Eye (tissue), 1 donor: ENCODE results near the gene CHKB.
"Not testable (repeated sequence)": the region's sequence is repeated elsewhere in the genome, so short reads cannot be mapped to it uniquely, and the experiment has no call there.

Experiments used
- DNase-seq: peaks from one replicate; pipeline ENCODE4 v3.0.0-alpha.2; 2015

Gene CHKB

GRCh38 chr22:50547263-50547985 is 35.2 kb downstream of the CHKB start:
- DNase-seq = peak; percentile 30

- DNase-seq = no peak
These were observed 36.1 kb downstream of the CHKB start for GRCh38 chr22:50546326-50547262.

- no peak for DNase-seq
These were observed 36.9 kb downstream of the CHKB start, which contains the start of gene KLHDC7B for GRCh38 chr22:50545522-50546325. Gene KLHDC7B, plus strand, starts transcription at chr22:50545899. Its CDS starts 345 bp downstream, at chr22:50546244.

- DNase-seq = no peak
These were observed 37.8 kb downstream of the CHKB start for GRCh38 chr22:50544746-50545253.

- DNase-seq = peak; percentile 85
These were observed 38.4 kb downstream of the CHKB start for GRCh38 chr22:50544078-50544745.

GRCh38 chr22:50542416-50542927 is 40.2 kb downstream of the CHKB start:
- DNase-seq = no peak

- DNase-seq = not testable (repeated sequence)
These were observed 41.0 kb downstream of the CHKB start for GRCh38 chr22:50541667-50542026.

- no peak for DNase-seq
These were observed 42.3 kb downstream of the CHKB start for GRCh38 chr22:50540381-50540780.

- DNase-seq = no peak
These were observed 44.9 kb downstream of the CHKB start for GRCh38 chr22:50537765-50538164.

GRCh38 chr22:50536226-50536625 is 46.4 kb downstream of the CHKB start:
- DNase-seq = no peak

GRCh38 chr22:50535113-50535512 is 47.5 kb downstream of the CHKB start:
- no peak for DNase-seq

GRCh38 chr22:50533856-50534711 is 48.6 kb downstream of the CHKB start:
- DNase-seq = not testable (repeated sequence)

GRCh38 chr22:50532824-50533796 is 49.5 kb downstream of the CHKB start:
- DNase-seq = no peak

- DNase-seq = peak; percentile 70
These were observed 50.5 kb downstream of the CHKB start for GRCh38 chr22:50531962-50532674.

GRCh38 chr22:50531546-50531961 is 51.1 kb downstream of the CHKB start:
- peak; percentile 56 for DNase-seq

GRCh38 chr22:50530877-50531545 is 51.6 kb downstream of the CHKB start:
- DNase-seq = peak; percentile 84

- DNase-seq = no peak
These were observed 52.1 kb downstream of the CHKB start for GRCh38 chr22:50530580-50530876.

GRCh38 chr22:50529897-50530579 is 52.6 kb downstream of the CHKB start, which contains the start of gene TYMP:
Gene TYMP, minus strand, starts transcription at chr22:50530012. Its CDS starts 303 bp downstream, at chr22:50529709.
- DNase-seq = peak; percentile 62
